Pancreas (tissue), 10 donors: ENCODE measurements around the gene MNDA. TPM values are rescaled to one million over a fixed set of nuclear protein-coding genes. Genes with fewer than 3 reads are reported as not detected.
A peak's percentile ranks its signal among the peaks of the same experiment; 100 is the strongest.

Experiments used
- ATAC-seq, 4 donors: fragments of 200-7000 bp; cut with Tn5 transposase; one replicate each; pipeline versions ENCODE4 v1.8.0 to v1.9.1; 2020; ENCODE audit warnings: mild to moderate bottlenecking in 4 of 4, moderate library complexity in 4 of 4
- DNase-seq, 6 donors: peaks; one replicate each; pipeline ENCODE4 v3.0.0-alpha.2; 2020
- FAIRE-seq: peaks from 2 replicates; lab custom pipeline; 2012; peaks lifted over from hg19 to GRCh38; lab: Jason Lieb, UNC
- H3K27ac ChIP-seq, 4 donors: fragments of 200-600 bp; sonication (generic); 1 replicate in 3 of 4; 2 replicates in 1 of 4; pipeline versions ENCODE4 v1.5.0 to v1.8.0; 2020
- H3K27me3 ChIP-seq, 4 donors: fragments of 200-600 bp; one replicate each; pipeline ENCODE4 v1.8.0; 2021
- H3K36me3 ChIP-seq, 3 donors: fragments of 200-600 bp; sonication (generic) in 1 of 3; one replicate each; pipeline versions ENCODE4 v1.5.0 to v1.8.0; 2020 to 2021
- H3K4me1 ChIP-seq, 3 donors: fragments of 200-600 bp; one replicate each; pipeline ENCODE4 v1.8.0; 2021
- H3K4me3 ChIP-seq, 4 donors: fragments of 200-600 bp; sonication (generic) in 2 of 4; one replicate each; pipeline versions ENCODE4 v1.5.0 to v1.8.0; 2020 to 2021
- H3K9me3 ChIP-seq, 4 donors: fragments of 200-600 bp; one replicate each; pipeline ENCODE4 v1.8.0; 2021
- WGBS, 2 donors: extraction: QIAGEN DNeasy Blood & Tissue Kit; methylation state at CpG; one replicate each; pipeline ENCODE4 v1.1.7; 2013; 5-methylcytosine and 5-hydroxymethylcytosine counted together
- intact Hi-C, 3 donors: fragments of 100-400 bp; cut with DNase I; formaldehyde crosslinking; loops; one replicate each; pipeline versions ENCODE4 v1.11.1 to v1.14.2; 2022
- polyA plus RNA-seq, 2 donors: library from polyadenylated mRNA; stranded (reverse); fragments of 200-250 nt; gene quantifications; one replicate each; pipeline ENCODE4 v1.2.3, GENCODE V29; 2013
- total RNA-seq, 6 donors: library from RNA; stranded (reverse); fragmentation: NEBNext Ultra II Directional in 4 of 6; extraction: Animal tissue kit (Norgen Biotek cat#: 25700) in 4 of 6; gene quantifications; one replicate each; pipeline versions ENCODE4 v1.2.1 to v1.2.4, GENCODE V29; 2021 to 2023
- TF ChIP-seq, protein P1 (sequence below), 4 donors: fragments of 200-600 bp; sonication (generic) in 3 of 4; IDR thresholded peaks; one replicate each; pipeline versions ENCODE4 v1.5.0 to v1.8.0; 2021; ENCODE audit warnings: antibody characterized with exemption in 4 of 4
- donor health status: healthy with polysubstance abuse.
- donor health status: DM: no; HTN: no; CAD: no; lungs with moderate emphysema.
- donor health status: DM: no; HTN: no; CAD: no.
- donor health status: control.
- donor health status: control.
- donor health status: Bipolar disorder and iron deficiency.
- donor health status: DM: yes; HTN: yes; CAD: no.
- donor health status: DM: no; HTN: no; CAD: no.
- donor health status: DM: no; HTN: no; CAD: no.
- donor health status: DM: yes; HTN: yes; CAD: no.

Gene MNDA
- total and polyA plus RNA-seq, 8 donors: 0.14 to 7.0 (median 0.93) TPM

GRCh38 chr1:158818560-158818959, 12.6 kb upstream of the MNDA start:
- FAIRE-seq: no peak
- Histone ChIP-seq H3K36me3 (no peaks in the 10 kb centered on the region), H3K4me1 (no peaks in the 10 kb centered on the region), H3K9me3 (no peaks in the 10 kb centered on the region), H3K27ac (no peak overlapping the region), H3K4me3 (no peak overlapping the region), H3K27me3 (no peaks in the 10 kb centered on the region)
- 55 to 62% methylated on average over 1 of the region's 1 CpG for WGBS, 2 donors
- peak in 2 of 4 donors; percentile 35 to 53 for ATAC-seq
- TF ChIP-seq, protein P1, sequence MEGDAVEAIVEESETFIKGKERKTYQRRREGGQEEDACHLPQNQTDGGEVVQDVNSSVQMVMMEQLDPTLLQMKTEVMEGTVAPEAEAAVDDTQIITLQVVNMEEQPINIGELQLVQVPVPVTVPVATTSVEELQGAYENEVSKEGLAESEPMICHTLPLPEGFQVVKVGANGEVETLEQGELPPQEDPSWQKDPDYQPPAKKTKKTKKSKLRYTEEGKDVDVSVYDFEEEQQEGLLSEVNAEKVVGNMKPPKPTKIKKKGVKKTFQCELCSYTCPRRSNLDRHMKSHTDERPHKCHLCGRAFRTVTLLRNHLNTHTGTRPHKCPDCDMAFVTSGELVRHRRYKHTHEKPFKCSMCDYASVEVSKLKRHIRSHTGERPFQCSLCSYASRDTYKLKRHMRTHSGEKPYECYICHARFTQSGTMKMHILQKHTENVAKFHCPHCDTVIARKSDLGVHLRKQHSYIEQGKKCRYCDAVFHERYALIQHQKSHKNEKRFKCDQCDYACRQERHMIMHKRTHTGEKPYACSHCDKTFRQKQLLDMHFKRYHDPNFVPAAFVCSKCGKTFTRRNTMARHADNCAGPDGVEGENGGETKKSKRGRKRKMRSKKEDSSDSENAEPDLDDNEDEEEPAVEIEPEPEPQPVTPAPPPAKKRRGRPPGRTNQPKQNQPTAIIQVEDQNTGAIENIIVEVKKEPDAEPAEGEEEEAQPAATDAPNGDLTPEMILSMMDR (IDR thresholded peaks at IDR 0.05): no peak
- intact Hi-C loops: no loop called here
- no peak for DNase-seq

GRCh38 chr1:158818975-158819431, 12.1 kb upstream of the MNDA start:
- DNase-seq: no peak
- ATAC-seq: peak in 2 of 4 donors; percentile 19 to 22
- Histone ChIP-seq H3K9me3 (no peaks in the 10 kb centered on the region), H3K4me1 (no peaks in the 10 kb centered on the region), H3K27me3 (no peaks in the 10 kb centered on the region), H3K36me3 (no peaks in the 10 kb centered on the region), H3K4me3 (no peak overlapping the region), H3K27ac (peak overlapping the region in 1 of 4 donors; percentile 41)
- no peak for FAIRE-seq
- 45 to 77% methylated on average over 1 of the region's 1 CpG for WGBS, 2 donors
- intact Hi-C loops: no loop called here
- TF ChIP-seq, protein P1 (IDR thresholded peaks at IDR 0.05): no peak

GRCh38 chr1:158819461-158820443, 11.4 kb upstream of the MNDA start:
- FAIRE-seq: no peak
- 52 to 65% methylated on average over 7 of the region's 7 CpGs for WGBS, 2 donors
- Histone ChIP-seq H3K9me3 (no peaks in the 10 kb centered on the region), H3K36me3 (no peaks in the 10 kb centered on the region), H3K4me3 (no peak overlapping the region), H3K4me1 (no peaks in the 10 kb centered on the region), H3K27me3 (no peaks in the 10 kb centered on the region), H3K27ac (peak overlapping the region in 1 of 4 donors; percentile 41)
- intact Hi-C loops: no loop called here
- no peak for DNase-seq
- TF ChIP-seq, protein P1 (IDR thresholded peaks at IDR 0.05): no peak
- peak in 2 of 4 donors; percentile 41 for ATAC-seq

DNA sequence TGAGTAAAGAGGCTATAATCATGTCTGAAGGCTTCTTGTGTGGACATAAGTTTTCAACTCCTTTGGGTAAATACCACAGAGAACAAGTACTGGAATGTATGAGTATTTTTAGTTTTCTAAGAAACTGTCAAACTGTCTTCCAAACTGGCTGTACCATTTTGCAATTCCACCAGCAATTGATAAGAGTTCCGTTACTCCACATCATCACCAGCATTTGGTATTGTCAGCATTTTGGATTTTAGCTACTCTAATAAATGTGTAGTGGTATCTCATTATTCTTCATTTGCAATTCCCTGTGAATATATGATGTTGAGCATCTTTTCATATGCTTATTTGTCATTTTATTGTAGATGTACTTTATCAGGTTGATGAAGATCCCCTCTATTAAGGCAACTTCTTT, 9.4 kb upstream of the MNDA start:
- H3K9me3 ChIP-seq: no peaks in the 10 kb centered on the region
- no peaks in the 10 kb centered on the region for H3K4me1 ChIP-seq
- WGBS, 2 donors: 44 to 47% methylated on average over 1 of the region's 1 CpG
- H3K27me3 ChIP-seq: no peaks in the 10 kb centered on the region
- no peak overlapping the region for H3K27ac ChIP-seq
- DNase-seq (no peak), ATAC-seq (no peak), FAIRE-seq (no peak)
- H3K4me3 ChIP-seq: no peak overlapping the region
- intact Hi-C loops: no loop called here
- TF ChIP-seq, protein P1 (IDR thresholded peaks at IDR 0.05): no peak
- no peaks in the 10 kb centered on the region for H3K36me3 ChIP-seq
